Measurements from ENCODE around the gene SLC17A2.

The SLC17A2 gene

DNA sequence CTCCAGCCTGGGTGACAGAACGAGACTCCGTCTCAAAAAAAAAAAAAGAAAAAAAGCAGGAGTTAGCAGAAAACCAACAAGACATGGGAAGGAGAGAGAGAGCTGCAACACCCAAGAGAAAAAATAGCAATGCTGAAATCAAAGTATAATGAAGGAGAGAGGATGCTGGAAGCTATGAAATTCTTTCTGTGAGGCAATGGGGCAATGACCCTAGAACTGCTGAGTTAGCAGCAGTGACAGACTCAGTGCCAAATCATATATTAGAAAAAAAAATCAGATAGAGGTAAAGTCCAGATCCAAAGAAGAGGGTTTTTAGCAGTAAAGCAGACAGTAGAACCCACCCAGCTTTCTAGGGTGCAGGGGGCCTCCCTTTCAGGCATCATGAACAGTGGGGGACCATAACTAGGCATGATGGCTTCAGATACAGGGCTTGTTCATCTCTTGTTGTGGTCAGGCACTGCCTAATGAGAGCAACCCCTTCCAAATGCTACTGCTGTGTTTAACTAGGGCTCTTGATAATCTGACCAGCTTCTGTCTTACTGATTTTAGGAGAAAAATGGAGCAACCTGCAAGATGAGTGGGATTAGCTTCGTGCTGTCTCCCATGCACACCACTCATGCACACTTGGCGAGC lies 26.9 kb downstream of the SLC17A2 start:
- no peak for DNase-seq (ENCODE audit: low read depth)
- TF ChIP-seq CTCF (conservative IDR thresholded peaks at IDR 0.05; ENCODE audit: low read depth, low read length): no peak
- H3K4me3 ChIP-seq (ENCODE audit: low read length): no peak overlapping the region

DNA sequence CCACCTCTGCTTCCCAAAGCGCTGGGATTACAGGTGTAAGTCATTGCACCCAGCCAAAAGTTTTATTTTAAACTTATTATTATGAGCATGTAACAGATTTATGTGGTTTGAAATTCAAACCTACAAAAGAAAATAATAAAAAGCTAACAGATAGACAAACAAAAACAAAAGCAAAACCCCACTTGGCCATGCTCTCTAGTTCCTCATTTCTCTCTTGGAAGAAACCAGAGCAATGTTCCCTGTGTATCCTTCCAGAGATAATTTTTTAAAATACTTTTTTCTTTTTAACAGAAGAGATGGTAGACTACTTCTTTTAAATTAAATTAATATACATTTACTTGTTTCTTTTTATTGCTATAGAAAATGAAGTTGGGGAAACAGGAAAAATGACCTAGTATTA lies 28.4 kb downstream of the SLC17A2 start:
- no peak overlapping the region for H3K4me3 ChIP-seq (ENCODE audit: low read length)
- TF ChIP-seq CTCF (conservative IDR thresholded peaks at IDR 0.05; ENCODE audit: low read depth, low read length): no peak
- DNase-seq (ENCODE audit: low read depth): no peak

- no peak for TF ChIP-seq CTCF (conservative IDR thresholded peaks at IDR 0.05; ENCODE audit: low read depth, low read length)
- no peak overlapping the region for H3K4me3 ChIP-seq (ENCODE audit: low read length)
- no peak for DNase-seq (ENCODE audit: low read depth)
Measured at GRCh38 chr6:25900843-25901242, 29.6 kb downstream of the SLC17A2 start.

- TF ChIP-seq CTCF (conservative IDR thresholded peaks at IDR 0.05; ENCODE audit: low read depth, low read length): no peak
- no peak overlapping the region for H3K4me3 ChIP-seq (ENCODE audit: low read length)
- DNase-seq (ENCODE audit: low read depth): peak; percentile 43
Measured at GRCh38 chr6:25899580-25900408, 30.7 kb downstream of the SLC17A2 start.

GRCh38 chr6:25899123-25899522 lies 31.4 kb downstream of the SLC17A2 start:
- TF ChIP-seq CTCF (conservative IDR thresholded peaks at IDR 0.05; ENCODE audit: low read depth, low read length): no peak
- H3K4me3 ChIP-seq (ENCODE audit: low read length): no peak overlapping the region
- DNase-seq (ENCODE audit: low read depth): peak; percentile 76

DNA sequence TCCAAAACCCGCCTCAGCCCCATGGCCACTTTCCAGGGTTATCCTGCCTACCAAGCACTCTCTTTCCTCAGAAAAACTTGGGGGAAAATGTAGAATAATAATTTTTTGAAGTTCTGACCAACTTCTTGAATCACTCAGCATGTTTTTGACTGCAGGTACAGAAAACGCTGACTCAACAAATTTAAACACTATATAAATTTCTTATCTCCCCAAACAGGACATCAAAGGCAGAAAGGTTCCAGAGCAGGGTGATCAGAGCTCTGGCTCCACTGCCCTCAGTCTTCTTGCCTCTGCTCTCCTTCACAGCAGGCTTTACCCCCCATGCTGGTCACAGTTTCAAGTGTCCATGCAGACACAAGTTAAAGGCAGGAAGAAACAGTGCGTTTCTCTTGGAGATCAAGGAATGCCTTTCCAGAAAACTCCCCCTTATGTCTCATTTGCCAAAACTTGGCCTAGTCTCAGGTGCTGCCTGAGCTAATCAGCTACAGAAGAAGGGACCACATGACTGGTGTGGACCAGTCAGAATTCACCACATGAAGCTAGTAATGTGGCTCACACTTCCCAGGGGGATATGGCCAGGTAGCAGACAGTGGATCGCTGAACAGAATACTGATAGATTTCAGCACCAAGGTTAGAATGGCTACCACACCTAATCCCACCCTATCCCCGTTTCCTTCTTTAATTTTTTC lies 32.1 kb downstream of the SLC17A2 start:
- TF ChIP-seq CTCF (conservative IDR thresholded peaks at IDR 0.05; ENCODE audit: low read depth, low read length): no peak

More for the DNA sequence above, 32.1 kb downstream of the SLC17A2 start:
- H3K4me3 ChIP-seq (ENCODE audit: low read length): no peak overlapping the region
- no peak for DNase-seq (ENCODE audit: low read depth)
